Measurements from ENCODE around the gene KANSL1.
"Not testable (repeated sequence)": the region's sequence is repeated elsewhere in the genome, so short reads cannot be mapped to it uniquely, and the experiment has no call there.

KANSL1 gene

DNA sequence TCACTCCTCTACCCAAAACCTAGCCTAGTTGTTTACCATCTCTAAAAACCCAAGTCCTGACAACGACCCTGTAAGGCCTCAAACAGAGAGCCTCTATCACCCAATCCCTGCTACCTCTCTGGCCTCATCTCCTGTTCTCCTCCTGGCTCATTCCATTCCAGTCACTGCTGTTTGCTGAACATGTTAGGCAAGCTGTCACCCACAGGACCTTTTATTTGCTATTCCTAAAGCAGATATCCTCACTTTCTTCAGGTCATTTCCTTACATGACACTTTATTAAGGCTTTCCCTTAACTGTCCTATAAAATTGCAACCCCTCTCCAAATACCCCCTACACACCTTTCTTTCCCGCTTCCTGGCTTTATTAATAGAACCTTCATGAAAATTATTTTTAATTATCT, 85.1 kb downstream of the KANSL1 start:
- H3K4me3 ChIP-seq (ENCODE audit: low read length): no peak overlapping the region
- no peaks in the 10 kb centered on the region for H3K27me3 ChIP-seq (ENCODE audit: control insufficient read depth, low read length)
- H3K4me1 ChIP-seq (ENCODE audit: control insufficient read depth, low read length): peaks cover 19% of the 10 kb centered on the region
- H3K36me3 ChIP-seq (ENCODE audit: control insufficient read depth, low read length): no peaks in the 10 kb centered on the region
- peaks cover 15% of the 10 kb centered on the region for H3F3A ChIP-seq (ENCODE audit: control insufficient read depth, insufficient read depth)
- TF ChIP-seq EZH2phosphoT487 (IDR thresholded peaks at IDR 0.05; ENCODE audit: borderline replicate concordance, low read length): no peak
- no peak for TF ChIP-seq CTCF (IDR thresholded peaks at IDR 0.05; ENCODE audit: low read depth, low read length, poor library complexity, severe bottlenecking)
- H4K20me1 ChIP-seq (ENCODE audit: control insufficient read depth, insufficient read depth, low read depth, low read length): peaks cover 56% of the 10 kb centered on the region
- H3K27ac ChIP-seq (ENCODE audit: low read depth, low read length): no peak overlapping the region
- H3K9me3 ChIP-seq (ENCODE audit: control insufficient read depth, insufficient read depth, low read length): no peaks in the 10 kb centered on the region
- H3K9me2 ChIP-seq (replicated peaks; ENCODE audit: control insufficient read depth, low read length): no peaks in the 10 kb centered on the region
- no peak overlapping the region for H3K4me2 ChIP-seq (ENCODE audit: low read length)
- H3K79me2 ChIP-seq (ENCODE audit: control insufficient read depth, low read length): peaks cover 100% of the 10 kb centered on the region

DNA sequence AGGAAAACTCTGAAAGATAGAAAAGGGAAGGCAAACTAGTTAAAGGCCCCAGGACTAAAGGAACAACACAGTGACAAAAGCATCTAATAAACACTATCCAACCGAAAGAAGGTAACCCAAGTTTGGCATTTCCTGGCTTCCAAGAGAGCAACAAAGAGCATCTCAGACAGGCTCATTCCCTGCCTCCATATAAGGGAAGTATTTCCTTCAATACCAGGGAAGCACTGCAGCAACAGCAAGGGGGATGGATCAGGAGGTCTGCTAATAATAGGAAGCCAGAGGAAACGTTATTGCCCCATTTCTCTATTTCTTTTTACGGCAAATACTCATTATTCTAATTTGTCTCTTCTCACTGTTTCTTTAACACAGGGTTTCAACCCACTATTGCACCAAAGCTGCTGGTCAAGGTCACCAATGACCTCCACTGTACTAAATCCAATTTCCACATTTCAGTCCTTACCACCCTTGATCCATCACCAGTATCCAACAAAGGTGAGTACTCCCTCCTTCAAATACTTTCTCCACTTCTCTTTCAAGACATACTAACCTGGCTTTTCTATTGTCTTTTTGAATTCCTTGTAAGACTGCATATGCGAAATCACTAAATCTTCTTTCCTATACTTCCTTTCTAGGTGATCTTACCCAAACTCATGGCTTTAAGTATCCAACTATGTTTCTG, 86.1 kb downstream of the KANSL1 start:
- H3K27ac ChIP-seq (ENCODE audit: low read depth, low read length): no peak overlapping the region
- H3K79me2 ChIP-seq (ENCODE audit: control insufficient read depth, low read length): peaks cover 100% of the 10 kb centered on the region
- H4K20me1 ChIP-seq (ENCODE audit: control insufficient read depth, insufficient read depth, low read depth, low read length): peaks cover 54% of the 10 kb centered on the region
- no peaks in the 10 kb centered on the region for H3K9me3 ChIP-seq (ENCODE audit: control insufficient read depth, insufficient read depth, low read length)
- peaks cover 15% of the 10 kb centered on the region for H3F3A ChIP-seq (ENCODE audit: control insufficient read depth, insufficient read depth)
- no peaks in the 10 kb centered on the region for H3K9me2 ChIP-seq (replicated peaks; ENCODE audit: control insufficient read depth, low read length)
- H3K4me1 ChIP-seq (ENCODE audit: control insufficient read depth, low read length): peaks cover 19% of the 10 kb centered on the region
- no peaks in the 10 kb centered on the region for H3K27me3 ChIP-seq (ENCODE audit: control insufficient read depth, low read length)
- H3K4me3 ChIP-seq (ENCODE audit: low read length): no peak overlapping the region
- TF ChIP-seq EZH2phosphoT487 (IDR thresholded peaks at IDR 0.05; ENCODE audit: borderline replicate concordance, low read length): no peak
- no peak for TF ChIP-seq CTCF (IDR thresholded peaks at IDR 0.05; ENCODE audit: low read depth, low read length, poor library complexity, severe bottlenecking)
- H3K4me2 ChIP-seq (ENCODE audit: low read length): no peak overlapping the region
- H3K36me3 ChIP-seq (ENCODE audit: control insufficient read depth, low read length): no peaks in the 10 kb centered on the region

DNA sequence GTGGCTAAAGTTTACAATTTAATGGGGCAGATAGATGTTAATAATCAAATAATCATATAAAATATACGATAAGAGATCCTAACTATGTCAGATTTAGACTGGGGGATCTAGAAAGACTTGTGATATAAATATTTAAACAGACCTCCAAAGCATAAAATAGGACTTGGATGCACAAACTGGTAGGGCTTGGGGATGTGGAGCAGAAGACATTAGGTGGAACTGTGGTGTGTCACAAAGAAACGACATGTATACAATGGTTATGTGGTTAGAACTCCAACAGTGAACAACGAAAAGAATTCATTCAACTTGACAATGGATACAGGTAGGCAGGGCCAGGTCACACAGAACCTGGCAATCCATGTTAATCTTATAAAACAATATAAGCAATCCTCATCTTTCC, 90.4 kb downstream of the KANSL1 start:
- not testable (repeated sequence) for H3K4me2 ChIP-seq (ENCODE audit: low read length); H3K9me2 ChIP-seq (replicated peaks; ENCODE audit: control insufficient read depth, low read length); H3K4me3 ChIP-seq (ENCODE audit: low read length); H3K36me3 ChIP-seq (ENCODE audit: control insufficient read depth, low read length); H3K27ac ChIP-seq (ENCODE audit: low read depth, low read length); H3K9me3 ChIP-seq (ENCODE audit: control insufficient read depth, insufficient read depth, low read length); H3K27me3 ChIP-seq (ENCODE audit: control insufficient read depth, low read length); H3K4me1 ChIP-seq (ENCODE audit: control insufficient read depth, low read length); H3F3A ChIP-seq (ENCODE audit: control insufficient read depth, insufficient read depth)
- Histone ChIP-seq H3K79me2 (ENCODE audit: control insufficient read depth, low read length) (peaks cover 99% of the 10 kb centered on the region), H4K20me1 (ENCODE audit: control insufficient read depth, insufficient read depth, low read depth, low read length) (peaks cover 37% of the 10 kb centered on the region)

DNA sequence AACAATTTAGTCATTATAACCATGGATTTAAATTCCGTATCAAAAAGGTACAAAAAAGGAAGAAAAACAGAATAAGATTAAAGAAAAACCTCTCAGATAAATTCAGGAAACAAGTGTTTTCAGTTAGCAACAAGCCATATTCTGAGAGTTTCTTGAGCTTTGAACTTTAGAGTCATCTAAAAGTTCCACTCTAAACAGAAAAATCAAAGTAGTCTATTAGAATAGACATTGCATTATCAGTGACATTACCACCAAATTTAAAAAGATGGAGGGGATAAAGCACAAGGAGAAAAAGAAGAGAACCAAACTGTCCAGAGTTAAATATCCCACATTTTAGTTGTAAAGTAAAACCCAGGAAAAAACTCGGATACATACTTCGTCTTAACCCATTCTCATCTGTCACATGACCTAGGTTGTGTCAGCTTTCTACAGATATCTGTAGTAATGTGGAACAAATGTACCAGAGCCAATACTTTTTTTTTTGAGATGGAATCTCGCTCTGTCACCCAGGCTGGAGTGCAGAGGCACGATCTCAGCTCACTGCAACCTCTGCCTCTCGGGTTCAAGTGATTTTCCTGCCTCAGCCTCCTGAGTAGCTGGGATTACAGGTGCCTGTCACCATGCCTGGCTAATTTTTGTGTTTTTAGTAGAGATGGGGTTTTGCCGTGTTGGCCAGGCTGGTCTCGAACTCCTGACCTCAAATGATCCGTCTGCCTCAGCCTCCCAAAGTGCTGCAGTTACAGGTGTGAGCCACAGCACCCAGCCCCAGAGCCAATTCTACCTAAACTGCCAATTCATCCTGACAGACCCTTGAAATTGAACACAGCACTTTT, 91.2 kb downstream of the KANSL1 start:
- not testable (repeated sequence) for H3K4me3 ChIP-seq (ENCODE audit: low read length); H3K4me1 ChIP-seq (ENCODE audit: control insufficient read depth, low read length); H3K27ac ChIP-seq (ENCODE audit: low read depth, low read length); H3K4me2 ChIP-seq (ENCODE audit: low read length); H3K9me2 ChIP-seq (replicated peaks; ENCODE audit: control insufficient read depth, low read length); H3K36me3 ChIP-seq (ENCODE audit: control insufficient read depth, low read length); H3F3A ChIP-seq (ENCODE audit: control insufficient read depth, insufficient read depth); H3K27me3 ChIP-seq (ENCODE audit: control insufficient read depth, low read length); H3K9me3 ChIP-seq (ENCODE audit: control insufficient read depth, insufficient read depth, low read length)
- Histone ChIP-seq H4K20me1 (ENCODE audit: control insufficient read depth, insufficient read depth, low read depth, low read length) (peaks cover 37% of the 10 kb centered on the region; the same call in 1 of the 2 replicates), H3K79me2 (ENCODE audit: control insufficient read depth, low read length) (peaks cover 99% of the 10 kb centered on the region)

Measured in DOHH2 (cell line).